Measurements from ENCODE around the gene ABL1. TPM values are rescaled to one million over a fixed set of nuclear protein-coding genes. Genes with fewer than 3 reads are reported as not detected.

The ABL1 gene
- total RNA-seq, 1 experiment from 2014 or later, result 83.6 TPM

DNA sequence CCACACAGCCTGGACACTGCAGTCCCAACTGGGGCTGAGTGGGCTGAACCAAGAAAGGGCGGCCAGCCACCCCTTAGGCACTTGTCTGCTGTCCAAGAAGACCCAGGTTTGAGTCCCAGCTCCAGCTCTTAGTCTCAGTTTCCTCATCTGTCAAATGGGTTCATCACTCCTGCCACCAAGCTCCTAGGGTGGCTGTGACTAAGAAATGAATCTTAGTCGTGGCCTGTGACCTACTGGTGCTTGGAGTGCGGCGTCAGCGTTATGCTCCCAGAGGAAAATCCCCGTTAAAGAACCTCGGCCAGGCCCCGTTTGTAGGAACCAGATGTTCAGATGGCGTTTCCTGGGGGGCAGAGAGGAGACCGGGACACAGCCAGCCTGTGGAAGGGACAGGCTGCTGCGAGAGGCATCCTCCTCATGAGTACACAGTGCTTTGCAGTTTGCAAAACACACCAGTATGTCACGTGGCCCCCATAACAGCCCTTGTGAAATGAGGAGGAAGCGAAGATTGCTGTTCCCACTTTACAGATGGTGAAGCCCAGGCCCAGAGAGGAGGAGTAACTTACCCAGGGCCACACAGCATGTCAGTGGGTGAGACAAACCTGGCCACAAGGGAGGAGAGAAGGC, 100.7 kb downstream of the ABL1 start:
- peaks cover 14% of the 10 kb centered on the region for H3K23me2 ChIP-seq (ENCODE audit: insufficient read length, low read depth, low read length, poor library complexity, severe bottlenecking)
- no peak overlapping the region for H2AK5ac ChIP-seq (ENCODE audit: insufficient read length, low read length)
- no peak for DNase-seq
- H3K27me3 ChIP-seq (ENCODE audit: insufficient read depth, low read length), result peaks cover 11% of the 10 kb centered on the region; the same call in 1 of the 2 replicates
- no peak overlapping the region for H4K8ac ChIP-seq (replicated peaks; ENCODE audit: insufficient read length, low read depth, low read length)
- no peak overlapping the region for H3K27ac ChIP-seq (ENCODE audit: insufficient read length, low read depth, low read length)
- H2BK12ac ChIP-seq (ENCODE audit: insufficient read length, low read depth, low read length), result no peak overlapping the region
- Mint-ChIP-seq H3K4me1 (peaks cover 47 to 58% of the 10 kb centered on the region in 2 experiments), H3K36me3 (ENCODE audit: insufficient read depth in 1 of 3, low read depth in 3 of 3) (0 out of 7 replicates have a peak, but pooled peaks cover 0 to 1% (median 0%) of the 10 kb centered on the region in 3 experiments), H3K9me3 (no peaks in the 10 kb centered on the region; a peak in 1 of 5 replicates), H3K27me3 (ENCODE audit: low read depth) (peaks cover 39% of the 10 kb centered on the region), H3K4me3 (peak overlapping the region in 1 of 2 experiments; percentile 36; a peak in 1 of 5 replicates), H3K27ac (peak overlapping the region in 2 of 3 experiments; percentile 14 to 63; a peak in 3 of 7 replicates)
- H3K79me2 ChIP-seq (ENCODE audit: insufficient read depth, low read length), result no peaks in the 10 kb centered on the region
- TF ChIP-seq, protein P1, sequence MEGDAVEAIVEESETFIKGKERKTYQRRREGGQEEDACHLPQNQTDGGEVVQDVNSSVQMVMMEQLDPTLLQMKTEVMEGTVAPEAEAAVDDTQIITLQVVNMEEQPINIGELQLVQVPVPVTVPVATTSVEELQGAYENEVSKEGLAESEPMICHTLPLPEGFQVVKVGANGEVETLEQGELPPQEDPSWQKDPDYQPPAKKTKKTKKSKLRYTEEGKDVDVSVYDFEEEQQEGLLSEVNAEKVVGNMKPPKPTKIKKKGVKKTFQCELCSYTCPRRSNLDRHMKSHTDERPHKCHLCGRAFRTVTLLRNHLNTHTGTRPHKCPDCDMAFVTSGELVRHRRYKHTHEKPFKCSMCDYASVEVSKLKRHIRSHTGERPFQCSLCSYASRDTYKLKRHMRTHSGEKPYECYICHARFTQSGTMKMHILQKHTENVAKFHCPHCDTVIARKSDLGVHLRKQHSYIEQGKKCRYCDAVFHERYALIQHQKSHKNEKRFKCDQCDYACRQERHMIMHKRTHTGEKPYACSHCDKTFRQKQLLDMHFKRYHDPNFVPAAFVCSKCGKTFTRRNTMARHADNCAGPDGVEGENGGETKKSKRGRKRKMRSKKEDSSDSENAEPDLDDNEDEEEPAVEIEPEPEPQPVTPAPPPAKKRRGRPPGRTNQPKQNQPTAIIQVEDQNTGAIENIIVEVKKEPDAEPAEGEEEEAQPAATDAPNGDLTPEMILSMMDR (conservative IDR thresholded peaks at IDR 0.05), result no peak
- no peaks in the 10 kb centered on the region for H3K9me3 ChIP-seq (ENCODE audit: control insufficient read depth, low read depth, low read length)
- H3K18ac ChIP-seq (ENCODE audit: insufficient read length, low read depth, low read length), result no peak overlapping the region
- no peak overlapping the region for H2BK5ac ChIP-seq (ENCODE audit: insufficient read length, low read length)
- H3K4ac ChIP-seq (ENCODE audit: low read depth, low read length), result no peak overlapping the region
- H2AFZ ChIP-seq (ENCODE audit: low read length), result no peak overlapping the region
- H3K79me1 ChIP-seq (ENCODE audit: insufficient read depth, low read depth, low read length, poor library complexity, severe bottlenecking), result no peaks in the 10 kb centered on the region
- H3K14ac ChIP-seq (ENCODE audit: insufficient read depth, low read length), result no peak overlapping the region
- H2BK15ac ChIP-seq (ENCODE audit: low read depth, low read length), result no peak overlapping the region
- no CpG with 5 or more reads among the region's 13 CpGs for WGBS (ENCODE audit: extremely low coverage, insufficient read length, low lambda C conversion rate)
- no peak overlapping the region for H3K23ac ChIP-seq (ENCODE audit: insufficient read length, low read depth, low read length)
- H3K4me2 ChIP-seq (ENCODE audit: insufficient read depth, insufficient read length, low read length), result no peak overlapping the region
- no peak overlapping the region for H3K56ac ChIP-seq (ENCODE audit: insufficient read length, low read depth, low read length)
- H4K91ac ChIP-seq (ENCODE audit: insufficient read length, low read depth, low read length), result no peak overlapping the region
- peaks cover 2% of the 10 kb centered on the region; the same call in 1 of the 2 replicates for H3K4me1 ChIP-seq (ENCODE audit: insufficient read depth, low read length)
- no peak overlapping the region for H3K9ac ChIP-seq (ENCODE audit: extremely low read depth, insufficient read length, low read length)
- no peak overlapping the region for H4K5ac ChIP-seq (ENCODE audit: insufficient read length, low read depth, low read length)
- no peak overlapping the region for H2BK120ac ChIP-seq (ENCODE audit: low read depth, low read length, poor library complexity, severe bottlenecking)
- no peak overlapping the region for H2BK20ac ChIP-seq (ENCODE audit: low read depth, low read length, poor library complexity, severe bottlenecking)
- no peak overlapping the region for H3T11ph ChIP-seq (ENCODE audit: low read length)
- H4K20me1 ChIP-seq (ENCODE audit: control insufficient read depth, insufficient read depth, insufficient read length), result no peaks in the 10 kb centered on the region
